DOHH2 (cell line): ENCODE data around the gene STAM.

Source experiments
- H3F3A ChIP-seq: fragments of 200-600 bp; sonication (generic), shearing (Covaris generic); 2 replicates; pipeline ENCODE4 v1.6.0; 2016; ENCODE audit warnings: antibody characterized with exemption, mild to moderate bottlenecking; ENCODE audit not compliant: control insufficient read depth, insufficient read depth
- H3K27ac ChIP-seq: fragments of 200-600 bp; sonication (generic); 2 replicates; pipeline ENCODE4 v1.5.1; 2014; ENCODE audit warnings: low read depth, mild to moderate bottlenecking, low read length, moderate library complexity
- H3K27me3 ChIP-seq: fragments of 200-600 bp; sonication (generic); 2 replicates; pipeline ENCODE4 v1.6.1; 2014; ENCODE audit warnings: mild to moderate bottlenecking, low read length, mixed read lengths; ENCODE audit not compliant: control insufficient read depth
- H3K36me3 ChIP-seq: fragments of 200-600 bp; sonication (generic); 2 replicates; pipeline ENCODE4 v1.6.1; 2014; ENCODE audit warnings: mild to moderate bottlenecking, low read length, moderate library complexity, mixed read lengths; ENCODE audit not compliant: control insufficient read depth
- H3K4me1 ChIP-seq: fragments of 200-600 bp; sonication (generic); 2 replicates; pipeline ENCODE4 v1.6.1; 2014; ENCODE audit warnings: mild to moderate bottlenecking, low read length, mixed read lengths; ENCODE audit not compliant: control insufficient read depth
- H3K4me2 ChIP-seq: fragments of 200-600 bp; sonication (generic); 2 replicates; pipeline ENCODE4 v1.6.0; 2014; ENCODE audit warnings: mild to moderate bottlenecking, low read length, moderate library complexity
- H3K4me3 ChIP-seq: fragments of 200-600 bp; sonication (generic); 2 replicates; pipeline ENCODE4 v1.5.1; 2014; ENCODE audit warnings: mild to moderate bottlenecking, low read length, mixed read lengths
- H3K79me2 ChIP-seq: fragments of 200-600 bp; sonication (generic); 2 replicates; pipeline ENCODE4 v1.6.1; 2014; ENCODE audit warnings: mild to moderate bottlenecking, low read length, mixed read lengths; ENCODE audit not compliant: control insufficient read depth
- H3K9me2 ChIP-seq: fragments of 200-600 bp; sonication (generic); replicated peaks from 2 replicates; pipeline ENCODE4 v1.6.1; 2014; ENCODE audit warnings: mild to moderate bottlenecking, low read length, mixed read lengths; ENCODE audit not compliant: control insufficient read depth
- H3K9me3 ChIP-seq: fragments of 200-600 bp; sonication (generic); 2 replicates; pipeline ENCODE4 v1.6.1; 2014; ENCODE audit warnings: antibody characterized with exemption, low read length, mixed read lengths; ENCODE audit not compliant: control insufficient read depth, insufficient read depth
- H4K20me1 ChIP-seq: fragments of 200-600 bp; sonication (generic); 2 replicates; pipeline ENCODE4 v1.6.0; 2014; ENCODE audit warnings: low read depth, mild to moderate bottlenecking, antibody characterized with exemption, low read length, moderate library complexity; ENCODE audit not compliant: control insufficient read depth, insufficient read depth
- CTCF ChIP-seq: fragments of 200-600 bp; sonication (generic); IDR thresholded peaks from one replicate; pipeline ENCODE4 v1.5.1; 2014; ENCODE audit warnings: antibody characterized with exemption, mild to moderate bottlenecking, low read depth, low read length; ENCODE audit not compliant: poor library complexity, severe bottlenecking
- EZH2phosphoT487 ChIP-seq: fragments of 200-600 bp; sonication (generic); IDR thresholded peaks from 2 replicates; pipeline ENCODE4 v1.6.1; 2017; ENCODE audit warnings: borderline replicate concordance, mild to moderate bottlenecking, antibody characterized with exemption, low read length, moderate library complexity, mixed read lengths

STAM gene

GRCh38 chr10:17647326-17647725 lies 3.4 kb downstream of the STAM start:
- Histone ChIP-seq H3K36me3 (peaks cover 29% of the 10 kb centered on the region), H3K4me1 (peaks cover 19% of the 10 kb centered on the region), H3K9me3 (no peaks in the 10 kb centered on the region), H3F3A (no peaks in the 10 kb centered on the region), H3K4me2 (no peak overlapping the region), H3K27ac (no peak overlapping the region), H4K20me1 (peaks cover 5% of the 10 kb centered on the region; the same call in 1 of the 2 replicates), H3K79me2 (peaks cover 96% of the 10 kb centered on the region), H3K9me2 (no peaks in the 10 kb centered on the region), H3K4me3 (no peak overlapping the region), H3K27me3 (no peaks in the 10 kb centered on the region)
- no peak for TF ChIP-seq EZH2phosphoT487
- no peak for TF ChIP-seq CTCF

GRCh38 chr10:17648243-17649035 lies 4.5 kb downstream of the STAM start:
- H3K4me1 ChIP-seq, result peaks cover 12% of the 10 kb centered on the region
- no peak overlapping the region for H3K4me3 ChIP-seq
- no peaks in the 10 kb centered on the region for H3F3A ChIP-seq
- H3K9me3 ChIP-seq, result no peaks in the 10 kb centered on the region; the same call in 1 of the 2 replicates
- no peak overlapping the region for H3K27ac ChIP-seq
- H3K4me2 ChIP-seq, result no peak overlapping the region
- no peak for TF ChIP-seq EZH2phosphoT487
- no peak for TF ChIP-seq CTCF
- no peaks in the 10 kb centered on the region for H4K20me1 ChIP-seq
- H3K9me2 ChIP-seq, result no peaks in the 10 kb centered on the region
- peaks cover 96% of the 10 kb centered on the region for H3K79me2 ChIP-seq
- peaks cover 31% of the 10 kb centered on the region for H3K36me3 ChIP-seq
- H3K27me3 ChIP-seq, result no peaks in the 10 kb centered on the region

GRCh38 chr10:17649052-17649451 lies 5.1 kb downstream of the STAM start:
- Histone ChIP-seq H3K79me2 (peaks cover 97% of the 10 kb centered on the region), H3K4me1 (peaks cover 12% of the 10 kb centered on the region), H3K9me2 (no peaks in the 10 kb centered on the region), H3K27ac (no peak overlapping the region), H3K9me3 (no peaks in the 10 kb centered on the region; the same call in 1 of the 2 replicates), H3K4me3 (no peak overlapping the region), H3F3A (no peaks in the 10 kb centered on the region), H4K20me1 (no peaks in the 10 kb centered on the region), H3K27me3 (no peaks in the 10 kb centered on the region), H3K36me3 (peaks cover 29% of the 10 kb centered on the region), H3K4me2 (no peak overlapping the region)
- TF ChIP-seq EZH2phosphoT487, result no peak
- TF ChIP-seq CTCF, result no peak
